Skeletal muscle satellite cell (primary cell): Measurements from ENCODE around the gene PLXNA4.

Source experiments
- H3K27me3 ChIP-seq: 2 replicates; pipeline ENCODE4 v1.7.0; 2013; ENCODE audit warnings: low read length; ENCODE audit not compliant: control insufficient read depth, insufficient read depth
- H3K36me3 ChIP-seq: 2 replicates; pipeline ENCODE4 v1.7.0; 2013; ENCODE audit warnings: mild to moderate bottlenecking, control low read depth, low read length; ENCODE audit not compliant: insufficient read depth
- H3K4me1 ChIP-seq: 2 replicates; pipeline ENCODE4 v1.7.0; 2013; ENCODE audit warnings: low read length; ENCODE audit not compliant: control insufficient read depth, insufficient read depth
- H3K4me2 ChIP-seq: 2 replicates; pipeline ENCODE4 v1.7.0; 2013; ENCODE audit warnings: mild to moderate bottlenecking, low read length
- H3K4me3 ChIP-seq: 2 replicates; pipeline ENCODE4 v1.7.0; 2013; ENCODE audit warnings: low read length
- H3K9ac ChIP-seq: 2 replicates; pipeline ENCODE4 v1.7.0; 2013; ENCODE audit warnings: mild to moderate bottlenecking, low read depth, low read length, moderate library complexity
- H3K9me3 ChIP-seq: replicated peaks from 2 replicates; pipeline ENCODE4 v1.7.0; 2013; ENCODE audit warnings: mild to moderate bottlenecking, control low read depth, low read length

Gene PLXNA4

GRCh38 chr7:132527467-132528410 lies 48.5 kb downstream of the PLXNA4 start:
- no peak overlapping the region for H3K9ac ChIP-seq

GRCh38 chr7:132526111-132526740 lies 50.0 kb downstream of the PLXNA4 start:
- Histone ChIP-seq H3K4me3 (no peak overlapping the region), H3K9me3 (no peaks in the 10 kb centered on the region), H3K36me3 (no peaks in the 10 kb centered on the region), H3K9ac (no peak overlapping the region), H3K4me2 (no peak overlapping the region), H3K4me1 (no peaks in the 10 kb centered on the region), H3K27me3 (no peaks in the 10 kb centered on the region)

More at GRCh38 chr7:132527467-132528410, 48.5 kb downstream of the PLXNA4 start:
- Histone ChIP-seq H3K4me2 (no peak overlapping the region), H3K9me3 (no peaks in the 10 kb centered on the region), H3K36me3 (no peaks in the 10 kb centered on the region), H3K27me3 (no peaks in the 10 kb centered on the region), H3K4me3 (no peak overlapping the region), H3K4me1 (no peaks in the 10 kb centered on the region)

- Histone ChIP-seq H3K4me2 (no peak overlapping the region), H3K36me3 (no peaks in the 10 kb centered on the region), H3K9ac (no peak overlapping the region), H3K4me1 (no peaks in the 10 kb centered on the region), H3K9me3 (no peaks in the 10 kb centered on the region), H3K4me3 (no peak overlapping the region), H3K27me3 (no peaks in the 10 kb centered on the region)
These were observed 54.8 kb downstream of the PLXNA4 start for GRCh38 chr7:132521423-132521822.

- H3K9me3 ChIP-seq, result no peaks in the 10 kb centered on the region
- no peak overlapping the region for H3K4me2 ChIP-seq
- no peaks in the 10 kb centered on the region for H3K27me3 ChIP-seq
- no peak overlapping the region for H3K9ac ChIP-seq
- no peaks in the 10 kb centered on the region for H3K36me3 ChIP-seq
- H3K4me1 ChIP-seq, result no peaks in the 10 kb centered on the region
- H3K4me3 ChIP-seq, result no peak overlapping the region
These were observed 55.5 kb downstream of the PLXNA4 start for GRCh38 chr7:132520591-132521280.

GRCh38 chr7:132519936-132520335 lies 56.3 kb downstream of the PLXNA4 start:
- Histone ChIP-seq H3K36me3 (no peaks in the 10 kb centered on the region), H3K4me2 (no peak overlapping the region), H3K9me3 (no peaks in the 10 kb centered on the region), H3K4me3 (no peak overlapping the region), H3K9ac (no peak overlapping the region), H3K4me1 (no peaks in the 10 kb centered on the region), H3K27me3 (no peaks in the 10 kb centered on the region)

GRCh38 chr7:132518839-132519173 lies 57.5 kb downstream of the PLXNA4 start:
- H3K4me2 ChIP-seq, result no peak overlapping the region
- H3K36me3 ChIP-seq, result no peaks in the 10 kb centered on the region
- H3K9me3 ChIP-seq, result no peaks in the 10 kb centered on the region
- no peak overlapping the region for H3K9ac ChIP-seq
- no peak overlapping the region for H3K4me3 ChIP-seq
- no peaks in the 10 kb centered on the region for H3K27me3 ChIP-seq
- H3K4me1 ChIP-seq, result no peaks in the 10 kb centered on the region

- Histone ChIP-seq H3K36me3 (no peaks in the 10 kb centered on the region), H3K9me3 (no peaks in the 10 kb centered on the region), H3K4me2 (no peak overlapping the region), H3K4me1 (no peaks in the 10 kb centered on the region), H3K9ac (no peak overlapping the region), H3K27me3 (no peaks in the 10 kb centered on the region), H3K4me3 (no peak overlapping the region)
These were observed 58.0 kb downstream of the PLXNA4 start for GRCh38 chr7:132518102-132518838.

- no peaks in the 10 kb centered on the region for H3K36me3 ChIP-seq
- no peak overlapping the region for H3K4me2 ChIP-seq
- H3K9me3 ChIP-seq, result no peaks in the 10 kb centered on the region
- no peak overlapping the region for H3K4me3 ChIP-seq
- no peak overlapping the region for H3K9ac ChIP-seq
- no peaks in the 10 kb centered on the region for H3K4me1 ChIP-seq
- no peaks in the 10 kb centered on the region for H3K27me3 ChIP-seq
These were observed 60.0 kb downstream of the PLXNA4 start for GRCh38 chr7:132516042-132516840.

- Histone ChIP-seq H3K9me3 (no peaks in the 10 kb centered on the region), H3K9ac (no peak overlapping the region), H3K4me2 (no peak overlapping the region), H3K27me3 (no peaks in the 10 kb centered on the region), H3K4me3 (no peak overlapping the region), H3K36me3 (no peaks in the 10 kb centered on the region), H3K4me1 (no peaks in the 10 kb centered on the region)
These were observed 61.1 kb downstream of the PLXNA4 start for GRCh38 chr7:132515181-132515580.

GRCh38 chr7:132514430-132514829 lies 61.8 kb downstream of the PLXNA4 start:
- H3K27me3 ChIP-seq, result no peaks in the 10 kb centered on the region

More at GRCh38 chr7:132514430-132514829, 61.8 kb downstream of the PLXNA4 start:
- no peak overlapping the region for H3K4me2 ChIP-seq
- no peak overlapping the region for H3K9ac ChIP-seq
- no peak overlapping the region for H3K4me3 ChIP-seq
- H3K9me3 ChIP-seq, result no peaks in the 10 kb centered on the region
- H3K36me3 ChIP-seq, result no peaks in the 10 kb centered on the region
- no peaks in the 10 kb centered on the region for H3K4me1 ChIP-seq
